Measurements from ENCODE around the gene MIGA2. TPM values are rescaled to one million over a fixed set of nuclear protein-coding genes. Genes with fewer than 3 reads are reported as not detected.

The MIGA2 gene
- total and polyA plus RNA-seq, 9 of the 15 experiments (the other 6 are each of a cell fraction or from before 2014, with no cell fraction given): 0.15 to 54.1 (median 18.0) TPM

- TF ChIP-seq RERE (CRISPR knock-in tag; IDR thresholded peaks at IDR 0.05; ENCODE audit: borderline replicate concordance): no peak
- no peak for TF ChIP-seq HDGF (IDR thresholded peaks at IDR 0.05)
- TF ChIP-seq FOXA1 (IDR thresholded peaks at IDR 0.05; ENCODE audit: borderline replicate concordance): no peak
- no peak for TF ChIP-seq SMARCC2 (IDR thresholded peaks at IDR 0.05; ENCODE audit: low read depth)
- no peak for TF ChIP-seq IFI16 (CRISPR knock-in tag; IDR thresholded peaks at IDR 0.05)
- TF ChIP-seq CREB3L1 (IDR thresholded peaks at IDR 0.05; ENCODE audit: borderline replicate concordance, low read depth): no peak
- TF ChIP-seq NFATC3 (IDR thresholded peaks at IDR 0.05): no peak
- TF ChIP-seq ATF3 (IDR thresholded peaks at IDR 0.05): peak; percentile 77
- TF ChIP-seq ATF3 (CRISPR knock-in tag; conservative IDR thresholded peaks at IDR 0.05): no peak
Observed at GRCh38 chr9:129028192-129028966, 8.0 kb upstream of the MIGA2 start, which contains the start of gene SH3GLB2 (continued).
